KG1 (cell line): ENCODE data around the gene ASB5.

Experiments used
- DNase-seq: peaks from one replicate; lab custom pipeline; 2025; lab: John Stamatoyannopoulos, UW

ASB5 gene

GRCh38 chr4:176277162-176277904 lies 8.3 kb upstream of the ASB5 start:
- no peak for DNase-seq

GRCh38 chr4:176276710-176277109 lies 7.7 kb upstream of the ASB5 start:
- DNase-seq, result no peak

GRCh38 chr4:176274441-176274840 lies 5.4 kb upstream of the ASB5 start:
- DNase-seq, result no peak

GRCh38 chr4:176273736-176274135 lies 4.7 kb upstream of the ASB5 start:
- DNase-seq, result no peak

- no peak for DNase-seq
Measured at GRCh38 chr4:176272799-176273198, 3.8 kb upstream of the ASB5 start.

- no peak for DNase-seq
Measured at GRCh38 chr4:176271749-176272148, 2.7 kb upstream of the ASB5 start.

GRCh38 chr4:176270669-176271068 lies 1.6 kb upstream of the ASB5 start:
- no peak for DNase-seq

GRCh38 chr4:176266026-176266425 lies 3.0 kb downstream of the ASB5 start:
- DNase-seq, result no peak

- no peak for DNase-seq
Measured at GRCh38 chr4:176262243-176262642, 6.8 kb downstream of the ASB5 start.

GRCh38 chr4:176261481-176261880 lies 7.5 kb downstream of the ASB5 start:
- no peak for DNase-seq

GRCh38 chr4:176261018-176261417 lies 8.0 kb downstream of the ASB5 start:
- no peak for DNase-seq

- no peak for DNase-seq
Measured at GRCh38 chr4:176259330-176260090, 9.5 kb downstream of the ASB5 start.

- DNase-seq, result no peak
Measured at GRCh38 chr4:176258135-176258534, 10.9 kb downstream of the ASB5 start.

- no peak for DNase-seq
Measured at GRCh38 chr4:176256921-176257320, 12.1 kb downstream of the ASB5 start.

- no peak for DNase-seq
Measured at GRCh38 chr4:176242764-176243347, 26.2 kb downstream of the ASB5 start.

- DNase-seq, result no peak
Measured at GRCh38 chr4:176241703-176242102, 27.3 kb downstream of the ASB5 start.

GRCh38 chr4:176238826-176239225 lies 30.2 kb downstream of the ASB5 start:
- no peak for DNase-seq

- DNase-seq, result no peak
Measured at GRCh38 chr4:176238157-176238610, 30.8 kb downstream of the ASB5 start.

GRCh38 chr4:176236946-176237345 lies 32.1 kb downstream of the ASB5 start:
- no peak for DNase-seq

- DNase-seq, result no peak
Measured at GRCh38 chr4:176230836-176231235, 38.2 kb downstream of the ASB5 start.

GRCh38 chr4:176229645-176230044 lies 39.4 kb downstream of the ASB5 start:
- no peak for DNase-seq

- DNase-seq, result no peak
Measured at GRCh38 chr4:176226736-176227135, 42.3 kb downstream of the ASB5 start.

GRCh38 chr4:176223561-176223960 lies 45.5 kb downstream of the ASB5 start:
- DNase-seq, result no peak
